Measurements from ENCODE around the gene AUTS2.

GRCh38 chr7:69632280-69632679 lies 34.0 kb downstream of the AUTS2 start:
- TF ChIP-seq CTCF (IDR thresholded peaks at IDR 0.05) (no peak), POLR2A (IDR thresholded peaks at IDR 0.05) (no peak), EP300 (IDR thresholded peaks at IDR 0.05; ENCODE audit: low read depth) (no peak), POLR2AphosphoS5 (IDR thresholded peaks at IDR 0.05) (no peak)
